HFF-Myc (cell line): Measurements from ENCODE around the gene XPNPEP2.

Source experiments
- DNase-seq: peaks from one replicate; pipeline ENCODE4 v3.0.0-alpha.2; 2011; ENCODE audit warnings: low read depth; ENCODE audit errors: extremely low read depth
- H3K4me3 ChIP-seq: replicated peaks from 2 replicates; pipeline ENCODE4 v1.5.1; 2011; ENCODE audit warnings: low read depth, mild to moderate bottlenecking, control low read depth, low read length
- CTCF ChIP-seq: IDR thresholded peaks from 2 replicates; pipeline ENCODE4 v1.5.1; 2012; ENCODE audit warnings: mild to moderate bottlenecking, low read depth, low read length, control low read depth; ENCODE audit errors: missing control alignments

XPNPEP2 gene

GRCh38 chrX:129695937-129696336 lies 42.8 kb upstream of the XPNPEP2 start:
- no peak for DNase-seq
- H3K4me3 ChIP-seq = no peak overlapping the region
- TF ChIP-seq CTCF = no peak

GRCh38 chrX:129696463-129697155 lies 42.2 kb upstream of the XPNPEP2 start:
- TF ChIP-seq CTCF = no peak
- DNase-seq = no peak

GRCh38 chrX:129697204-129697829 lies 41.5 kb upstream of the XPNPEP2 start:
- no peak overlapping the region for H3K4me3 ChIP-seq
- no peak for DNase-seq
- no peak for TF ChIP-seq CTCF

More at GRCh38 chrX:129696463-129697155, 42.2 kb upstream of the XPNPEP2 start:
- H3K4me3 ChIP-seq = no peak overlapping the region

GRCh38 chrX:129698150-129698549 lies 40.6 kb upstream of the XPNPEP2 start:
- TF ChIP-seq CTCF = no peak
- no peak for DNase-seq
- H3K4me3 ChIP-seq = no peak overlapping the region

- TF ChIP-seq CTCF = no peak
- no peak overlapping the region for H3K4me3 ChIP-seq
- DNase-seq = no peak
Observed at GRCh38 chrX:129700536-129700935, 38.2 kb upstream of the XPNPEP2 start.

- H3K4me3 ChIP-seq = no peak overlapping the region
- DNase-seq = no peak
Observed at GRCh38 chrX:129701624-129702069, 37.1 kb upstream of the XPNPEP2 start.

More at GRCh38 chrX:129701624-129702069, 37.1 kb upstream of the XPNPEP2 start:
- no peak for TF ChIP-seq CTCF
